Diencephalon (tissue), 1 donor: ENCODE data around the gene B3GALT6. TPM values are rescaled to one million over a fixed set of nuclear protein-coding genes. Genes with fewer than 3 reads are reported as not detected.

Experiments
- total RNA-seq: library from RNA; depleted of rRNA; stranded (reverse); fragments of >200 nt; gene quantifications from one replicate; pipeline ENCODE4 v1.2.3, GENCODE V29; 2014

The B3GALT6 gene
- 22.1 TPM for total RNA-seq

GRCh38 chr1:1232208-1232795, at the start of gene B3GALT6:
Gene B3GALT6, plus strand, starts transcription at chr1:1232237. Its CDS starts 42 bp downstream, at chr1:1232279.

DNA sequence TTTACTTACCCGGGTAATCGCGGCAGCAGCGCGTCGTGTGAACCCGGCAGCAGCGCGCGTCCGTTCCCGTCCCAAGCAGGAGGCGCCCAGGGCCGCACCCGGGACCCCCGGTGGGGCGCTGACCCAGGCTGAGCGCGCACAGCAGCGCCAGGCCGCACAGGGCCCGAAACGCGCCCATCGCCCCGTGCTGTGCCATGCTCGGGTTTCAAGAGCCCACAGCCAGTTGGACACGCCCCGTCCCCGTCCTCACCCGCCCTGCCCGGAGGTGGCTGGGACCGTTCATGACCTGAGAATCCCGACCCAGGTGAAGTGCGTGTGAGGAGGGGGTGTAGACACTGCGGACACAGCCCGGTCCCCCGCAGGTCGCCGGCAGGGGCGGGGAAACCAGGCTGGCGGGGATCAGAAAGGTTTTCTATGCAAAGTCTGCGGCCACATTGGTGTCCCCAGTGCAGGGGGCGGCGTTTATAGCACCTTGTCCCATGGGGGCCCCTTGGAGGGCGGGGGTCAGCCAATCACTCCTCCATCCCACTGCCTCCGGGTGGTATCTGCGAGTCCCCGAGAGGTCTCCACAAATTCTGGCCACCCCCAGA, 25.6 kb upstream of the B3GALT6 start, which contains the start of gene TNFRSF18:
Gene TNFRSF18 (minus strand): TSS at position 217 of the 590 bp plus-strand sequence. CDS start 21 bp downstream, at position 196.

GRCh38 chr1:1213345-1214265, 18.4 kb upstream of the B3GALT6 start, which contains the start of gene TNFRSF4:
Gene TNFRSF4, minus strand, starts transcription at chr1:1214153. Its CDS starts 26 bp downstream, at chr1:1214127.

GRCh38 chr1:1231400-1232207, 433 bp upstream of the B3GALT6 start, which contains the start of gene SDF4:
Gene SDF4, minus strand, starts transcription at chr1:1232001. Its CDS starts 3,229 bp downstream, at chr1:1228772.

DNA sequence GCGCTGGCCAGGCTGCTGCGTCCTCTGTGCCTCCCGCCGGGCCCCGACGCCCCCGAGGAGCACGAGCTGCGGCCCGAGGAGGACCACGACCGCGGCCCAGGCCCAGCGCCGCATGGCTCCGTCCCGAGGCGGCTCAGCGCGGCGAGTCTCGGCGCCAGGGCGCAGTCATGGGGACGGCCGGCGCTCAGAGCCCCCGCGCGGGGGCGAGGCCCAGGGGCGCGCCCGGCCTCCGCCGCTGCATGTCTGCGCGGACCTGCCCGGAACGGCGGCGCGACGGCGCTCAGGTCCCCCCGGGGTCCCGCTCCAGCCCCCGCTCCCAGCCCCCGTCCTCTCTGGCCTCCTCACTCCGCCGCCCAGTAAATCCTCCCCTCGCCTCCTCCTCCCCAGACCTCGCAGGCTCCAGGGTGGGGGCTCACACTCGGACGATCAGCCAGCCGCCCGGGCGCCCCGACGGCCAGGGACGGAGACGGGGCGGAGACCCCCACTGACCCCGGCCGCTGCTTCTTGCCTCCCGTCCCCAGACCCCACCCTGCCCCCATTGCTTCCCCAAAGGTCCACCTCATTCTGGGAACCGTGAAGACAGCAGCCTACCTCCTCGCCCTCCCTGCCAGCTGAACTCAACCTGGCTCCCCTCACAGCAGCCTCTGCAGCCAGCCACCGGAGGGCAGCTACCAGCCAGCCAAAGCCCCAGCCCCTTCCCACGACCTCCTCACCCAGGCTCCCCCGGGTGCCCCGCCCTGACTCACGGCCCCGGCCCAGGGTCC, 14.7 kb downstream of the B3GALT6 start, which contains the start of gene C1QTNF12:
Gene C1QTNF12 (minus strand): TSS at position 146 of the 764 bp plus-strand sequence. CDS start 32 bp downstream, at position 114.

GRCh38 chr1:1273512-1274298, 41.7 kb downstream of the B3GALT6 start, which contains the start of gene UBE2J2:
Gene UBE2J2, minus strand, starts transcription at chr1:1273854. Its CDS starts 5,862 bp downstream, at chr1:1267992.

Other genes starting within 250 kb of the B3GALT6 start
- 17.1 TPM for gene HES4, start 232.1 kb upstream of the B3GALT6 start, total RNA-seq
- gene ISG15, start 218.7 kb upstream of the B3GALT6 start, total RNA-seq, result 39.7 TPM
- 120 TPM for gene AGRN, start 212.1 kb upstream of the B3GALT6 start, total RNA-seq
- gene RNF223, start 157.9 kb upstream of the B3GALT6 start, total RNA-seq, result not detected
- 6.2 TPM for gene C1orf159, start 116.1 kb upstream of the B3GALT6 start, total RNA-seq
- gene TTLL10, start 58.4 kb upstream of the B3GALT6 start, total RNA-seq, result 0.69 TPM
- gene TNFRSF18, start 25.6 kb upstream of the B3GALT6 start, total RNA-seq, result not detected
- gene TNFRSF4, start 18.1 kb upstream of the B3GALT6 start, total RNA-seq, result not detected
- gene SDF4, start 236 bp upstream of the B3GALT6 start, total RNA-seq, result 30.4 TPM
- not detected for gene C1QTNF12, start 14.5 kb downstream of the B3GALT6 start, total RNA-seq
- 42.2 TPM for gene UBE2J2, start 41.6 kb downstream of the B3GALT6 start, total RNA-seq
- 2.5 TPM for gene SCNN1D, start 48.2 kb downstream of the B3GALT6 start, total RNA-seq
- gene ACAP3, start 75.7 kb downstream of the B3GALT6 start, total RNA-seq, result 61.6 TPM
- 15.2 TPM for gene PUSL1, start 76.4 kb downstream of the B3GALT6 start, total RNA-seq
- 37.8 TPM for gene INTS11, start 92.4 kb downstream of the B3GALT6 start, total RNA-seq
- gene CPTP, start 92.6 kb downstream of the B3GALT6 start, total RNA-seq, result 13.8 TPM
- 0.23 TPM for gene TAS1R3, start 99.0 kb downstream of the B3GALT6 start, total RNA-seq
- gene DVL1, start 117.2 kb downstream of the B3GALT6 start, total RNA-seq, result 58.6 TPM
- 11.5 TPM for gene MXRA8, start 126.3 kb downstream of the B3GALT6 start, total RNA-seq
- 39.2 TPM for gene AURKAIP1, start 143.0 kb downstream of the B3GALT6 start, total RNA-seq
- gene CCNL2, start 167.1 kb downstream of the B3GALT6 start, total RNA-seq, result 107 TPM
- 65.0 TPM for gene MRPL20, start 175.1 kb downstream of the B3GALT6 start, total RNA-seq
- 1.6 TPM for gene ANKRD65, start 189.0 kb downstream of the B3GALT6 start, total RNA-seq
- gene VWA1, start 203.5 kb downstream of the B3GALT6 start, total RNA-seq, result 5.3 TPM
- not detected for gene ATAD3C, start 217.5 kb downstream of the B3GALT6 start, total RNA-seq
- 9.9 TPM for gene ATAD3B, start 239.5 kb downstream of the B3GALT6 start, total RNA-seq